HG02840 (cell line): Measurements from ENCODE around the gene ACTN4.
A peak's percentile ranks its signal among the peaks of the same experiment; 100 is the strongest.
"Not testable (repeated sequence)": the region's sequence is repeated elsewhere in the genome, so short reads cannot be mapped to it uniquely, and the experiment has no call there.

Experiments used
- ATAC-seq: cut with Tn5 transposase; IDR thresholded peaks from one replicate; pipeline ENCODE4 v1.9.1; 2021; ENCODE audit warnings: mild to moderate bottlenecking, moderate library complexity, moderate number of reproducible peaks; ENCODE audit not compliant: unreplicated experiment, low FRiP score

ACTN4 gene

DNA sequence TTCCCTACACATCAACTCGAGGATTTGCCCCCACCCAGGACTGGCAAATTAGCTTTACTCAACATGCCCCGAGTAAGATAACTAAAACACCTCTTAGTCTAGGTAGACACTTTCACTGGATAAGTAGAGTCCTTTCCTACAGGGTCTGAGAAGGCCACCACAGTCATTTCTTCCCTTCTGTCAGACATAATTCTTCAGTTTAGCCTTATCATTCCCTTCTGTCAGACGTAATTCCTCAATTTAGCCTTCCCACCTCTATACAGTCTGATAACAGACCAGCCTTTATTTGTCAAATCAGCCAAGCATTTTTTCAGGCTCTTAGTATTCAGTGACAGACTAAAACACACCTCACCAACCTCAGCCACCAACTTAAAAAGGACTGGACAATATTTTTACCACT, 106.3 kb downstream of the ACTN4 start:
- not testable (repeated sequence) for ATAC-seq

DNA sequence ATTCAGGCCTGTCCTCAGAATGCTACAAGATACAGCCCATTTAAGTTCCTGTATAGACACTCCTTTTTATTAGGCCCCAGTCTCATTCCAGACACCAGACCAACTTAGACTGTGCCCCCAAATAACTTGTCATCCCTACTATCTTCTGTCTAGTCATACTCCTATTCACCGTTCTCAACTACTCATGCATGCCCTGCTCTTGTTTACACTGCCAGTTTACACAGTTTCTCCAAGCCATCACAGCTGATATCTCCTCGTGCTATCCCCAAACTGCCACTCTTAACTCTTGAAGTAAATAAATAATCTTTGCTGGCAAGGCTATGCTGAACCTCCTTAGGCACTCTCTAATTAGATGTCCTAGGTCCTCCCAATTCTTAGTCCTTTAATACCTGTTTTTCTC, 106.7 kb downstream of the ACTN4 start:
- not testable (repeated sequence) for ATAC-seq

DNA sequence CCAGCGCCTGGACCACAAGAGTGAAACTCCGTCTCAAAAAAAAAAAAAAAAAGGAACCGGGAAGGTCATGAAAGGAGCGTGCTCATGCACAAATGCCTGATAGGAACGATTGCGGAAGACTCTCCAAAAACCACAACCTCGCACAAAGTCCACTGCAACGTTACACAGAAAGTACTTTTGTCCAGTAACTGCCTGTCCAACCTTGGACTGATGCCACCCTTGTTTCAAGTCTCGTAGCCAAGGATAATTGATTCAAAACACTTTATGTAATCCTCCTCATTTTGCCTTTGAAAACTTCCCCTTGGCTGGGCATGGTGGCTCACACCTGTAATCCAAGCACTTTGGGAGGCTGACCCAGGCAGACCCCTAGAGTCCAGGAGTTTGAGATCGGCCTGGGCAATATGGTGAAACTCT, 112.1 kb downstream of the ACTN4 start:
- ATAC-seq, result no peak

GRCh38 chr19:38760805-38761517, 113.5 kb downstream of the ACTN4 start:
- ATAC-seq, result not testable (repeated sequence)

- not testable (repeated sequence) for ATAC-seq
These were observed 114.5 kb downstream of the ACTN4 start for GRCh38 chr19:38761884-38762389.

DNA sequence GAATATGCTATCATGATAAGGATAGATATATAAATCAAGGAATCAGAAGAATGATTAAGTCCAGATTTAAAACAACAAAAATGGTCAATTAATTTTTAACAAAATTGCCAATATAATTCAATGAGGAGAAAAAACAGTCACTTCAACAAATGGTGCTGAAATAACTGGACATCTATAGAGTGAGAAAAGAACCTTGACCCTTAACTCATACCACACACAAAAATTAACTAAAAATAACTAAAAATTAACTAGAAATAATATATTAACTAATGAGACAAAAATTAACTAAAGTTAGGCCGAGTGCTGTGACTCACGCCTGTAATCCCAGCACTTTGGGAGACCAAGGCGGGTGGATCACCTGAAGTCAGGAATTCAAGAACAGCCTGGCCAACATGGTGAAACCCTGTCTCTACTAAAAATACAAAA, 116.4 kb downstream of the ACTN4 start:
- no peak for ATAC-seq

- ATAC-seq, result no peak
These were observed 117.8 kb downstream of the ACTN4 start for GRCh38 chr19:38765214-38765613.

DNA sequence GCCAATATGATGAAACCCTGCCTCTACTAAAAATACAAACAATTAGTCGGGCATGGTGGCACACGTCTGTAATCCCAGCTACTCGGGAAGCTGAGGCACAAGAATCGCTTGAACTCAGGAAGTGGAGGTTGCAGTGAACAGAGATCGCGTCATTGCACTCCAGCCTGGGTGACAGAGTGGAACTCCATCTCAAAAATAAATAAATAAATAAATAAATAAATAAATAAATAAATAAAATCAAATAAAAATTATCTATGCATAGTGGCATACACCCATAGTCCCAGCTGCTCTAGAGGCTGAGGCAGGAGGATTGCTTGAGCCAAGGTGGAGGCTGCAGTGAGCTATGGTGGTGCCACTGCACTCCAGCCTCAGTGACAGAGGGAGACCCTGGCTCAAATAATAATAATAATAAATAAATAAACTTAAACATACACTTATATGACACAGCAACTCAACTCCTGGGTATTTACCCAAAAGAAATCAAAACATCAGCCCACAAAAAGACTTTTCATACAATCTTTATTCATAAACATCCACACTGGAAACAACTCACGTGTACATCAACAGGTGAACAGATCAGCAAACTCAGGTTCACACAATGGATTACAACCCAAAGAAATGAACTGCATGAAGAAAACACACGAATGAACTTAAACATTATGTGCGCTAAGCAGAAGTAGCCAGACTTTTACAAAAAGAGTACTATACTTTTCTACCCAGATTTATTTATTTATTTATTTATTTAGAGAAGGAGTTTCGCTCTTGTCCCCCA, 119.0 kb downstream of the ACTN4 start:
- no peak for ATAC-seq

GRCh38 chr19:38769635-38770211, 122.3 kb downstream of the ACTN4 start:
- ATAC-seq, result peak; percentile 73

GRCh38 chr19:38770228-38770948, 122.9 kb downstream of the ACTN4 start:
- not testable (repeated sequence) for ATAC-seq

GRCh38 chr19:38770949-38771275, 123.5 kb downstream of the ACTN4 start:
- ATAC-seq, result not testable (repeated sequence)

- ATAC-seq, result not testable (repeated sequence)
These were observed 124.1 kb downstream of the ACTN4 start for GRCh38 chr19:38771569-38771968.

- no peak for ATAC-seq
These were observed 126.2 kb downstream of the ACTN4 start, which contains the start of gene LGALS7 for GRCh38 chr19:38773469-38774177. Gene LGALS7, minus strand, starts transcription at chr19:38773517. Its CDS starts 25 bp downstream, at chr19:38773492.

DNA sequence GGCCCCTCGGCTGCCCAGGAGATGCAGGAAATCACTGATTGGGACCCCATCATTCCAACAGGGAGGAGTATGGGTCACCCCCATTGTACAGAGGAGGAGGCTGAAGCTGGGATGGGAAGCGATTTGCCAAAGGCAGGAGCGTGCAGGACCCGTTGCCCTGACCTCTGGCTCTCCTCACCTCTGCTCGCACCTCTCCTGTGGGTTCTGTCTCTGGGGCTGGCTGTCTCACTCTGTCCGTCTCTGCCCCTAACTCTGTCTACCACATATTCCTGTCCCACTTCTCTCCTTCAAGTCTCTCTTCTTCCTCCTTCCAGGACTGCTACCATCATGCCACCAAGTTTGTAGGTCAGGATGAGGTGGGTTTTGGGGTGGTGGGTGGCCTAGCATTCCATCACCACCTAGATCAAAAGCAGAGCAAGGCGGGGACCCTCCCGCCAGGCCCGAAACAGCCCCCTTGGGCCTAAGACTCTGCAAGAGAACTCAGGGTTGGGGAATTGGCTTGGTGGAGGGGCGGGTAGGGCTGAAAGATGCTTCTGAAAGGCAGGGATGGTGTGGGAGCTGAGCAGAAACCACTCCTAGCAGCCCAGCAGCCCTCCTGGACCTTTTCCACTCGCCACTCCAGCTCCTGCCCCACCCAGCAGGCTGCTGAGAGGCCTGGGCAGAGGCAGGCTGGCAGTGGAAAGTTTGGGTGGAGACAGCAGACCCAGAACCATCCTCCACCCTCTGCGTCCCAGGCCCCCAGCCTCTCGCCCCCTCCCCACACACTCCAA, 126.9 kb downstream of the ACTN4 start:
- ATAC-seq, result no peak

- no peak for ATAC-seq
These were observed 131.3 kb downstream of the ACTN4 start for GRCh38 chr19:38778733-38779132.

DNA sequence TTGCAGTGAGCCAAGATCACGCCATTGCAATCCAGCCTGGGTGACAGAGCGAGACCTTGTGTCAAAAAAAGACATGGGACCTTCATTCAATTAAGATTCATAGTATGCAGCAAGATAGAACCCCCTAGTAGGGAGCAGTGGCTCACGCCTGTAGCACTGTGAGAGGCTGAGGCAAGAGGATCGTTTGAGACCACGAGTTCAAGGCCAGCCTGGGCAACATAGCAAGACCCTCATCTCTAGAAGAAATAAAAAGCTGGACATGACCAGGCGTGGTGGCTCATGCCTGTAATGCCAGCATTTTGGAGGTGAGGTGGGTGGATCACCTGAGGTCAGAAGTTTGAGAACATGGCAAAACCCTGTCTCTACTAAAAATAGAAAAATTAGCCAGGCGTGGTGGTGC, 133.0 kb downstream of the ACTN4 start:
- ATAC-seq, result no peak

DNA sequence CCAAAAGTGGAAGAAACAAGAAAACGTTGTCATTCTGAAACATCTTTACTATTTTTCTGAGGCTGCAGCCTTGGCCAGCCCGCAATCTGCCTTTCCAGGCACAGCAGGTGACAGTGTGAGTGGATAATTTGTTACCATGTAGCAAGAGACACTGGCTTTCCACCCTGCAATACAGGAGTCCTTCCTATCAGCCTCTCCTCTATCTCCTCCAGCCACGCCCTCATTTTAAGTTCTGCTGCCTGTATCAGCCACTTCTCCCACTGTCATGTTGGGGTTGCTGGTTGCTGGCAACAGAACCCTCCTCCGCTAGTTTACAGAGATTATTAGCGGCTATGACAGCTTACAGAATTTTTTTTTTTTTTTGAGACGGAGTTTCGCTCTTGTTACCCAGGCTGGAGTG, 133.6 kb downstream of the ACTN4 start:
- no peak for ATAC-seq
